ENCODE results near the gene SYCP3. TPM values are rescaled to one million over a fixed set of nuclear protein-coding genes. Genes with fewer than 3 reads are reported as not detected.

SYCP3 gene
- total RNA-seq, 1 experiment from 2014 or later = 0.16 TPM

GRCh38 chr12:101732318-101732717 lies 6.9 kb downstream of the SYCP3 start:
- CTCF ChIA-PET = no interaction called here
- Mint-ChIP-seq H3K27ac (ENCODE audit: unreplicated experiment) (no peak overlapping the region), H3K36me3 (ENCODE audit: insufficient read depth, unreplicated experiment) (peaks cover 17% of the 10 kb centered on the region), H3K4me3 (ENCODE audit: unreplicated experiment) (no peak overlapping the region), H3K27me3 (ENCODE audit: insufficient read depth, unreplicated experiment) (no peaks in the 10 kb centered on the region), H3K9me3 (ENCODE audit: unreplicated experiment) (no peaks in the 10 kb centered on the region), H3K4me1 (ENCODE audit: low read depth, unreplicated experiment) (no peaks in the 10 kb centered on the region)
- no peaks in the 10 kb centered on the region for H3K27me3 ChIP-seq (replicated peaks; ENCODE audit: control insufficient read depth, insufficient read depth, low read length)
- no peak overlapping the region for H3K4me3 ChIP-seq (ENCODE audit: low read depth, low read length)
- H3K4me1 ChIP-seq = no peaks in the 10 kb centered on the region
- no peak for DNase-seq
- intact Hi-C loops (cut with micrococcal nuclease; ENCODE audit: unreplicated experiment) = no loop called here
- no peak for TF ChIP-seq CTCF (IDR thresholded peaks at IDR 0.05; ENCODE audit: insufficient read depth in 1 of 2, low read depth in 1 of 2, low read length in 1 of 2, severe bottlenecking in 1 of 2, unreplicated experiment in 1 of 2)
- POLR2A ChIA-PET = no interaction called here
- BruUV-seq (replicated peaks) = no TSS peak
- H3K36me3 ChIP-seq (ENCODE audit: control insufficient read depth, insufficient read depth, low read length) = peaks cover 1% of the 10 kb centered on the region; the same call in 1 of the 2 replicates
- no peaks in the 10 kb centered on the region for H3K9me3 ChIP-seq

- ChIA-PET CTCF (no interaction called here), POLR2A (no interaction called here)
- no peaks in the 10 kb centered on the region for H3K4me1 ChIP-seq
- H3K27me3 ChIP-seq (replicated peaks; ENCODE audit: control insufficient read depth, insufficient read depth, low read length) = no peaks in the 10 kb centered on the region
- BruUV-seq (replicated peaks) = no TSS peak
- no peaks in the 10 kb centered on the region for H3K9me3 ChIP-seq
- no peaks in the 10 kb centered on the region for H3K4me1 Mint-ChIP-seq (ENCODE audit: low read depth, unreplicated experiment)
- peaks cover 15% of the 10 kb centered on the region for H3K36me3 Mint-ChIP-seq (ENCODE audit: insufficient read depth, unreplicated experiment)
- no peak overlapping the region for H3K4me3 Mint-ChIP-seq (ENCODE audit: unreplicated experiment)
- H3K27me3 Mint-ChIP-seq (ENCODE audit: insufficient read depth, unreplicated experiment) = no peaks in the 10 kb centered on the region
- H3K4me3 ChIP-seq (ENCODE audit: low read depth, low read length) = no peak overlapping the region
- TF ChIP-seq CTCF (IDR thresholded peaks at IDR 0.05; ENCODE audit: insufficient read depth in 1 of 2, low read depth in 1 of 2, low read length in 1 of 2, severe bottlenecking in 1 of 2, unreplicated experiment in 1 of 2) = no peak
- no peak overlapping the region for H3K27ac Mint-ChIP-seq (ENCODE audit: unreplicated experiment)
- peaks cover 1% of the 10 kb centered on the region; the same call in 1 of the 2 replicates for H3K36me3 ChIP-seq (ENCODE audit: control insufficient read depth, insufficient read depth, low read length)
- H3K9me3 Mint-ChIP-seq (ENCODE audit: unreplicated experiment) = no peaks in the 10 kb centered on the region
- no peak for DNase-seq
- intact Hi-C loops (cut with micrococcal nuclease; ENCODE audit: unreplicated experiment) = no loop called here
Measured at GRCh38 chr12:101729842-101730241, 9.4 kb downstream of the SYCP3 start.

GRCh38 chr12:101727098-101727497 lies 12.2 kb downstream of the SYCP3 start:
- ChIA-PET CTCF (no interaction called here), POLR2A (no interaction called here)
- Histone ChIP-seq H3K36me3 (ENCODE audit: control insufficient read depth, insufficient read depth, low read length) (no peaks in the 10 kb centered on the region), H3K27me3 (replicated peaks; ENCODE audit: control insufficient read depth, insufficient read depth, low read length) (no peaks in the 10 kb centered on the region), H3K4me3 (ENCODE audit: low read depth, low read length) (no peak overlapping the region), H3K4me1 (no peaks in the 10 kb centered on the region), H3K9me3 (no peaks in the 10 kb centered on the region)
- Mint-ChIP-seq H3K36me3 (ENCODE audit: insufficient read depth, unreplicated experiment) (peaks cover 4% of the 10 kb centered on the region), H3K27ac (ENCODE audit: unreplicated experiment) (no peak overlapping the region), H3K27me3 (ENCODE audit: insufficient read depth, unreplicated experiment) (no peaks in the 10 kb centered on the region), H3K4me1 (ENCODE audit: low read depth, unreplicated experiment) (no peaks in the 10 kb centered on the region), H3K4me3 (ENCODE audit: unreplicated experiment) (no peak overlapping the region), H3K9me3 (ENCODE audit: unreplicated experiment) (no peaks in the 10 kb centered on the region)
- intact Hi-C loops (cut with micrococcal nuclease; ENCODE audit: unreplicated experiment) = no loop called here
- no peak for DNase-seq
- TF ChIP-seq CTCF (IDR thresholded peaks at IDR 0.05; ENCODE audit: insufficient read depth in 1 of 2, low read depth in 1 of 2, low read length in 1 of 2, severe bottlenecking in 1 of 2, unreplicated experiment in 1 of 2) = no peak
- no TSS peak for BruUV-seq (replicated peaks)
